GM12878 (cell line): ENCODE data around the gene S100A16. TPM values are rescaled to one million over a fixed set of nuclear protein-coding genes. Genes with fewer than 3 reads are reported as not detected.

Source experiments
- ATAC-seq: fragments of 200-7000 bp; cut with Tn5 transposase; 3 replicates; pipeline ENCODE4 v1.9.1; 2020; ENCODE audit warnings: mild to moderate bottlenecking, moderate library complexity
- BruUV-seq: library from RNA; stranded (reverse); fragments of 400-500 nt; replicated peaks from 2 replicates; lab custom pipeline; 2021; lab: Mats Ljungman, UMichigan
- CTCF ChIA-PET: fragments of 300-600 bp; sonication (Branson Sonifier 250); formaldehyde crosslinking; extraction: SDS; loops from one replicate; lab custom pipeline; 2021; ENCODE audit warnings: inconsistent platforms; lab: Yijun Ruan, JAX
- POLR2A ChIA-PET: fragments of 350-600 bp; formaldehyde crosslinking; extraction: SDS; loops from one replicate; lab custom pipeline; 2021; ENCODE audit warnings: inconsistent platforms; lab: Charles Lee
- RAD21 ChIA-PET: fragments of 300-600 bp; sonication (Branson Sonifier 250); formaldehyde crosslinking; loops from one replicate; lab custom pipeline; 2023; ENCODE audit warnings: antibody characterized with exemption; ENCODE audit not compliant: unreplicated experiment; lab: Charles Lee
- SMC1A ChIA-PET: fragments of 300-600 bp; sonication (Branson Sonifier 250); formaldehyde crosslinking; loops from one replicate; lab custom pipeline; 2023; ENCODE audit not compliant: unreplicated experiment, uncharacterized antibody; lab: Charles Lee
- DNase-seq: peaks from one replicate; pipeline ENCODE4 v3.0.0-alpha.2; 2011; ENCODE audit warnings: low read depth, low spot score
- FAIRE-seq: peaks from 3 replicates; lab custom pipeline; 2011; peaks lifted over from hg19 to GRCh38; lab: Jason Lieb, UNC
- H2AFZ ChIP-seq: 2 replicates; pipeline ENCODE4 v1.6.0; 2011; ENCODE audit warnings: low read depth, low read length, control low read depth; ENCODE audit not compliant: control insufficient read depth
- H3K27ac ChIP-seq: 2 replicates; pipeline ENCODE4 v1.5.1; 2011; ENCODE audit warnings: control low read depth; ENCODE audit not compliant: control insufficient read depth, insufficient read depth
- H3K27me3 ChIP-seq, 2 experiments: replicated peaks in 1 of 2; 2 replicates each; pipeline versions ENCODE4 v1.6.0 to v1.6.1; 2011; ENCODE audit warnings: low read length in 1 of 2; ENCODE audit not compliant: control insufficient read depth in 2 of 2, insufficient read depth in 2 of 2
- H3K36me3 ChIP-seq, 2 experiments: 2 replicates each; pipeline ENCODE4 v1.5.1; 2011; ENCODE audit warnings: low read length in 1 of 2; ENCODE audit not compliant: control insufficient read depth in 2 of 2, insufficient read depth in 2 of 2
- H3K4me1 ChIP-seq: 2 replicates; pipeline ENCODE4 v1.6.1; 2011; ENCODE audit warnings: mild to moderate bottlenecking, low read length, moderate library complexity, mixed read lengths; ENCODE audit not compliant: control insufficient read depth, insufficient read depth
- H3K4me2 ChIP-seq: 2 replicates; pipeline ENCODE4 v1.6.0; 2011; ENCODE audit warnings: control low read depth; ENCODE audit not compliant: control insufficient read depth, insufficient read depth
- H3K4me3 ChIP-seq: fragments of 200-600 bp; sonication (generic); 2 replicates; pipeline ENCODE4 v1.5.1; 2016
- H3K79me2 ChIP-seq: 2 replicates; pipeline ENCODE4 v1.6.0; 2011; ENCODE audit warnings: low read length; ENCODE audit not compliant: control insufficient read depth, insufficient read depth
- H3K9ac ChIP-seq: 2 replicates; pipeline ENCODE4 v1.8.0; 2011; ENCODE audit warnings: low read length, control low read depth, mixed read lengths; ENCODE audit not compliant: control insufficient read depth, insufficient read depth
- H3K9me3 ChIP-seq: replicated peaks from 3 replicates; pipeline ENCODE4 v1.5.1; 2011; ENCODE audit warnings: mild to moderate bottlenecking, low read length; ENCODE audit not compliant: control insufficient read depth, insufficient read depth
- H4K20me1 ChIP-seq: 2 replicates; pipeline ENCODE4 v1.6.0; 2011; ENCODE audit not compliant: control insufficient read depth, insufficient read depth
- ASH2L ChIP-seq: fragments of 300-600, 200-600 bp; sonication (generic); IDR thresholded peaks from 2 replicates; pipeline ENCODE4 v1.6.1; 2017; ENCODE audit warnings: low read depth, mild to moderate bottlenecking, borderline replicate concordance
- BMI1 ChIP-seq: fragments of 450-650 bp; IDR thresholded peaks from 2 replicates; pipeline ENCODE4 v1.6.1; 2016; ENCODE audit warnings: mild to moderate bottlenecking, moderate library complexity, borderline replicate concordance
- ESRRA ChIP-seq: IDR thresholded peaks from 2 replicates; pipeline ENCODE4 v1.6.1; 2012; ENCODE audit warnings: mild to moderate bottlenecking, low read length, improper control_type of control experiment
- FOS ChIP-seq: IDR thresholded peaks from 3 replicates; pipeline ENCODE4 v1.6.1; 2011; ENCODE audit warnings: borderline replicate concordance; ENCODE audit not compliant: insufficient read length; ENCODE audit errors: extremely low read depth
- PAX5 ChIP-seq: IDR thresholded peaks from 2 replicates; pipeline ENCODE4 v1.6.1; 2011; ENCODE audit warnings: low read depth, low read length, borderline replicate concordance
- POLR2AphosphoS5 ChIP-seq: IDR thresholded peaks from 2 replicates; pipeline ENCODE4 v1.6.1; 2011; ENCODE audit warnings: mild to moderate bottlenecking, low read length, inconsistent platforms
- RAD51 ChIP-seq: fragments of 450-650 bp; IDR thresholded peaks from 2 replicates; pipeline ENCODE4 v1.6.1; 2016; ENCODE audit warnings: moderate library complexity, mild to moderate bottlenecking, inconsistent platforms
- WGBS: methylation state at CpG from one replicate; pipeline ENCODE4 v1.1.6; 2016; ENCODE audit warnings: low lambda C conversion rate; ENCODE audit not compliant: insufficient replicate concordance, insufficient coverage; ENCODE audit errors: missing lambda C conversion rate; 5-methylcytosine and 5-hydroxymethylcytosine counted together
- in situ Hi-C: fragments of 300-500 bp; cut with MboI; formaldehyde crosslinking; loops from 9 replicates; pipeline ENCODE4 v1.14.3; 2018; ENCODE audit warnings: mixed read lengths
- intact Hi-C: fragments of 100-400 bp; cut with micrococcal nuclease; formaldehyde crosslinking; loops from one replicate; pipeline ENCODE4 v1.14.2; 2022; ENCODE audit not compliant: unreplicated experiment
- polyA plus RNA-seq, 11 experiments: library from polyadenylated mRNA; depleted of rRNA in 4 of 11; unstranded in 6 of 11; stranded (reverse) in 5 of 11; fragments of >200 nt; fragmentation: Nextera tagmentation in 4 of 11; fragmentation: Illumina TruSeq in 1 of 11; extraction: Ambion mirVana in 4 of 11; extraction: Trizol in 1 of 11; gene quantifications; 1 replicate in 1 of 11; 2 replicates in 10 of 11; pipeline versions ENCODE4 v1.2.1 to v1.2.3, GENCODE V29; 2011 to 2016; ENCODE audit warnings: inconsistent platforms in 2 of 11, missing spikeins in 2 of 11, low read depth in 1 of 11
- total RNA-seq, 4 experiments: library from RNA; depleted of rRNA in 3 of 4; stranded (reverse); fragments of >200 nt in 3 of 4; fragmentation: Illumina TruSeq in 1 of 4; extraction: Trizol in 1 of 4; gene quantifications; 2 replicates each; pipeline versions ENCODE4 v1.2.1 to v1.2.3, GENCODE V29; 2013 to 2021
- TF ChIP-seq, protein P1 (sequence below): IDR thresholded peaks from 2 replicates; pipeline ENCODE4 v1.6.1; 2011; ENCODE audit warnings: mild to moderate bottlenecking, low read depth, low read length, moderate library complexity; ENCODE audit not compliant: insufficient replicate concordance
- TF ChIP-seq, protein P2 (sequence below): fragments of 450-650 bp; IDR thresholded peaks from 2 replicates; pipeline ENCODE4 v1.6.1; 2016; ENCODE audit warnings: mild to moderate bottlenecking, moderate library complexity, borderline replicate concordance
- TF ChIP-seq, protein P3 (sequence below): fragments of 450-650 bp; formaldehyde crosslinking; IDR thresholded peaks from 2 replicates; pipeline ENCODE4 v1.5.0; 2022; ENCODE audit warnings: mild to moderate bottlenecking, missing genetic modification characterization

The S100A16 gene
- total and polyA plus RNA-seq, 10 of the 15 experiments (the other 5 are each of a cell fraction or from before 2014, with no cell fraction given) = 0.14 to 0.51 (median 0.25) TPM; not detected in 6

DNA sequence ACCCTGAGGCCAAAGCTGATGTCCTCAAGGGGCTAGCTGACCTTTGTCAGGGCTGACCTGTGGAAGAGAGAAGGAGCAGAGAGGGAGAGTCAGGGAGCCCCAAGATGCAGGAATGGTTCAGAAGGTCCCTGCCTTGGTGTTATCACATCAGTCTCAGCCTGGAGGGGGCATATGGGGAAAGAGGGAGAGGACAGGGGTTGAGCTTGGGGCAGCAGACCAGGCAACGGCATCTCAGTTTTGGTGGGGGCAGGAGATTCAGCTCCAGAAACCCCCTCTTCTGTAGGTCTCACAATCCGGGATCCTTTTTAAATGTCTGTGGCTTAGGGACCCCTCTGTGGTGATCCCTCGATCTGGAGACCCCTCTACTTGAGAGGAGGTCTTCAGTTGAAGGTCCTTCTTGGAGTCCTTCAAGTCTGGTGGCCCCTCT is 13.6 kb upstream of the S100A16 start:
- no peaks in the 10 kb centered on the region for H3K27me3 ChIP-seq
- FAIRE-seq (no peak), ATAC-seq (no peak), DNase-seq (no peak)
- H2AFZ ChIP-seq = no peak overlapping the region
- H3K4me3 ChIP-seq = no peak overlapping the region
- peaks cover 14% of the 10 kb centered on the region for H3K4me1 ChIP-seq
- H3K79me2 ChIP-seq = no peaks in the 10 kb centered on the region
- CTCF ChIA-PET = interaction anchor here (0.8 to 5.2 kb wide), 21 partner anchors 9 to 278 kb away, joined by 3 to 66 read pairs (median 4); partner anchors contain the start of genes PGLYRP4, S100A14, S100A16 and S100A5
- H3K36me3 ChIP-seq = no peaks in the 10 kb centered on the region
- no peaks in the 10 kb centered on the region for H3K9me3 ChIP-seq
- SMC1A ChIA-PET = interaction anchor here (1.0 to 4.9 kb wide), 4 partner anchors 11 to 54 kb away, joined by 3 to 31 read pairs (median 4); partner anchors contain the start of gene S100A14
- 53% methylated on average over 3 of the region's 3 CpGs for WGBS
- H3K4me2 ChIP-seq = peak overlapping the region; percentile 67
- POLR2A ChIA-PET = interaction anchor here (0.6 to 1.3 kb wide), 2 partner anchors 28 to 202 kb away, joined by 3 to 4 read pairs; no protein-coding TSS in a partner anchor
- RAD21 ChIA-PET = interaction anchor here (1.2 to 3.7 kb wide), 4 partner anchors 9 to 94 kb away, joined by 4 to 25 read pairs (median 10); no protein-coding TSS in a partner anchor
- H4K20me1 ChIP-seq = no peaks in the 10 kb centered on the region
- intact Hi-C loops = no loop called here
- in situ Hi-C loops = no loop called here
- no peak overlapping the region for H3K27ac ChIP-seq
- no peak overlapping the region for H3K9ac ChIP-seq
- no TSS peak for BruUV-seq
- TF ChIP-seq RAD51 (no peak), BMI1 (no peak), POLR2AphosphoS5 (no peak), PAX5 (no peak), FOS (no peak), ASH2L (no peak), ESRRA (no peak)
- TF ChIP-seq, protein P1, sequence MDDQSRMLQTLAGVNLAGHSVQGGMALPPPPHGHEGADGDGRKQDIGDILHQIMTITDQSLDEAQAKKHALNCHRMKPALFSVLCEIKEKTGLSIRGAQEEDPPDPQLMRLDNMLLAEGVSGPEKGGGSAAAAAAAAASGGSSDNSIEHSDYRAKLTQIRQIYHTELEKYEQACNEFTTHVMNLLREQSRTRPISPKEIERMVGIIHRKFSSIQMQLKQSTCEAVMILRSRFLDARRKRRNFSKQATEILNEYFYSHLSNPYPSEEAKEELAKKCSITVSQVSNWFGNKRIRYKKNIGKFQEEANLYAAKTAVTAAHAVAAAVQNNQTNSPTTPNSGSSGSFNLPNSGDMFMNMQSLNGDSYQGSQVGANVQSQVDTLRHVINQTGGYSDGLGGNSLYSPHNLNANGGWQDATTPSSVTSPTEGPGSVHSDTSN = no peak
- TF ChIP-seq, protein P2, sequence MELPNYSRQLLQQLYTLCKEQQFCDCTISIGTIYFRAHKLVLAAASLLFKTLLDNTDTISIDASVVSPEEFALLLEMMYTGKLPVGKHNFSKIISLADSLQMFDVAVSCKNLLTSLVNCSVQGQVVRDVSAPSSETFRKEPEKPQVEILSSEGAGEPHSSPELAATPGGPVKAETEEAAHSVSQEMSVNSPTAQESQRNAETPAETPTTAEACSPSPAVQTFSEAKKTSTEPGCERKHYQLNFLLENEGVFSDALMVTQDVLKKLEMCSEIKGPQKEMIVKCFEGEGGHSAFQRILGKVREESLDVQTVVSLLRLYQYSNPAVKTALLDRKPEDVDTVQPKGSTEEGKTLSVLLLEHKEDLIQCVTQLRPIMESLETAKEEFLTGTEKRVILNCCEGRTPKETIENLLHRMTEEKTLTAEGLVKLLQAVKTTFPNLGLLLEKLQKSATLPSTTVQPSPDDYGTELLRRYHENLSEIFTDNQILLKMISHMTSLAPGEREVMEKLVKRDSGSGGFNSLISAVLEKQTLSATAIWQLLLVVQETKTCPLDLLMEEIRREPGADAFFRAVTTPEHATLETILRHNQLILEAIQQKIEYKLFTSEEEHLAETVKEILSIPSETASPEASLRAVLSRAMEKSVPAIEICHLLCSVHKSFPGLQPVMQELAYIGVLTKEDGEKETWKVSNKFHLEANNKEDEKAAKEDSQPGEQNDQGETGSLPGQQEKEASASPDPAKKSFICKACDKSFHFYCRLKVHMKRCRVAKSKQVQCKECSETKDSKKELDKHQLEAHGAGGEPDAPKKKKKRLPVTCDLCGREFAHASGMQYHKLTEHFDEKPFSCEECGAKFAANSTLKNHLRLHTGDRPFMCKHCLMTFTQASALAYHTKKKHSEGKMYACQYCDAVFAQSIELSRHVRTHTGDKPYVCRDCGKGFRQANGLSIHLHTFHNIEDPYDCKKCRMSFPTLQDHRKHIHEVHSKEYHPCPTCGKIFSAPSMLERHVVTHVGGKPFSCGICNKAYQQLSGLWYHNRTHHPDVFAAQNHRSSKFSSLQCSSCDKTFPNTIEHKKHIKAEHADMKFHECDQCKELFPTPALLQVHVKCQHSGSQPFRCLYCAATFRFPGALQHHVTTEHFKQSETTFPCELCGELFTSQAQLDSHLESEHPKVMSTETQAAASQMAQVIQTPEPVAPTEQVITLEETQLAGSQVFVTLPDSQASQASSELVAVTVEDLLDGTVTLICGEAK = no peak
- TF ChIP-seq, protein P3, sequence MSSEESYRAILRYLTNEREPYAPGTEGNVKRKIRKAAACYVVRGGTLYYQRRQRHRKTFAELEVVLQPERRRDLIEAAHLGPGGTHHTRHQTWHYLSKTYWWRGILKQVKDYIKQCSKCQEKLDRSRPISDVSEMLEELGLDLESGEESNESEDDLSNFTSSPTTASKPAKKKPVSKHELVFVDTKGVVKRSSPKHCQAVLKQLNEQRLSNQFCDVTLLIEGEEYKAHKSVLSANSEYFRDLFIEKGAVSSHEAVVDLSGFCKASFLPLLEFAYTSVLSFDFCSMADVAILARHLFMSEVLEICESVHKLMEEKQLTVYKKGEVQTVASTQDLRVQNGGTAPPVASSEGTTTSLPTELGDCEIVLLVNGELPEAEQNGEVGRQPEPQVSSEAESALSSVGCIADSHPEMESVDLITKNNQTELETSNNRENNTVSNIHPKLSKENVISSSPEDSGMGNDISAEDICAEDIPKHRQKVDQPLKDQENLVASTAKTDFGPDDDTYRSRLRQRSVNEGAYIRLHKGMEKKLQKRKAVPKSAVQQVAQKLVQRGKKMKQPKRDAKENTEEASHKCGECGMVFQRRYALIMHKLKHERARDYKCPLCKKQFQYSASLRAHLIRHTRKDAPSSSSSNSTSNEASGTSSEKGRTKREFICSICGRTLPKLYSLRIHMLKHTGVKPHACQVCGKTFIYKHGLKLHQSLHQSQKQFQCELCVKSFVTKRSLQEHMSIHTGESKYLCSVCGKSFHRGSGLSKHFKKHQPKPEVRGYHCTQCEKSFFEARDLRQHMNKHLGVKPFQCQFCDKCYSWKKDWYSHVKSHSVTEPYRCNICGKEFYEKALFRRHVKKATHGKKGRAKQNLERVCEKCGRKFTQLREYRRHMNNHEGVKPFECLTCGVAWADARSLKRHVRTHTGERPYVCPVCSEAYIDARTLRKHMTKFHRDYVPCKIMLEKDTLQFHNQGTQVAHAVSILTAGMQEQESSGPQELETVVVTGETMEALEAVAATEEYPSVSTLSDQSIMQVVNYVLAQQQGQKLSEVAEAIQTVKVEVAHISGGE (CRISPR knock-in tag) = no peak
